Naive B cell (primary cell): Measurements from ENCODE around the gene CLCN3. TPM values are rescaled to one million over a fixed set of nuclear protein-coding genes. Genes with fewer than 3 reads are reported as not detected.

Source experiments
- ATAC-seq, 2 donors: fragments of 150-1000 bp; cut with Tn5 transposase; 2 replicates each; pipeline ENCODE4 v1.10.0; 2021; ENCODE audit warnings: low read depth in 2 of 2, mild to moderate bottlenecking in 2 of 2, moderate library complexity in 2 of 2
- DNase-seq: peaks from one replicate; pipeline ENCODE4 v3.0.0; 2022
- H3K27ac Mint-ChIP-seq, 6 donors: one replicate each; pipeline ENCODE4 v1.8.0; 2020 to 2022; ENCODE audit warnings: mild to moderate bottlenecking in 6 of 6, mixed read lengths in 6 of 6, moderate library complexity in 5 of 6, inconsistent platforms in 2 of 6
- H3K27me3 Mint-ChIP-seq, 3 donors: one replicate each; pipeline ENCODE4 v1.8.0; 2021 to 2022; ENCODE audit warnings: mixed read lengths in 3 of 3, mild to moderate bottlenecking in 1 of 3
- H3K36me3 Mint-ChIP-seq, 2 donors: one replicate each; pipeline ENCODE4 v1.8.0; 2020 to 2022; ENCODE audit warnings: mixed read lengths in 2 of 2, inconsistent platforms in 1 of 2, mild to moderate bottlenecking in 1 of 2
- H3K4me1 Mint-ChIP-seq, 3 donors: one replicate each; pipeline ENCODE4 v1.8.0; 2020 to 2022; ENCODE audit warnings: mixed read lengths in 3 of 3, inconsistent platforms in 1 of 3, mild to moderate bottlenecking in 1 of 3, moderate library complexity in 1 of 3
- H3K4me3 Mint-ChIP-seq, 8 donors: one replicate each; pipeline ENCODE4 v1.8.0; 2020 to 2022; ENCODE audit warnings: mild to moderate bottlenecking in 8 of 8, mixed read lengths in 8 of 8, moderate library complexity in 8 of 8, inconsistent platforms in 2 of 8
- H3K9me3 Mint-ChIP-seq, 7 donors: one replicate each; pipeline ENCODE4 v1.8.0; 2020 to 2022; ENCODE audit warnings: mixed read lengths in 7 of 7, mild to moderate bottlenecking in 5 of 7, inconsistent platforms in 2 of 7, moderate library complexity in 1 of 7
- polyA plus RNA-seq, 6 donors: library from polyadenylated mRNA; unstranded; fragments of 300-500 nt; fragmentation: Illumina TruSeq; gene quantifications; one replicate each; pipeline ENCODE4 v1.2.3, GENCODE V29; 2021; ENCODE audit warnings: low read depth in 6 of 6

The CLCN3 gene
- polyA plus RNA-seq, 6 donors from 2014 or later, result 6.4 to 12.3 (median 10.0) TPM

- Mint-ChIP-seq H3K36me3 (peaks cover 0 to 8% of the 10 kb centered on the region in 2 donors), H3K4me1 (peaks cover 6 to 12% (median 9%) of the 10 kb centered on the region in 3 donors), H3K27me3 (no peaks in the 10 kb centered on the region), H3K9me3 (no peaks in the 10 kb centered on the region), H3K27ac (peak overlapping the region in 1 of 6 donors; percentile 59), H3K4me3 (no peak overlapping the region)
- DNase-seq (no peak), ATAC-seq (no peak)
Observed at GRCh38 chr4:169650227-169650936, 30.0 kb downstream of the CLCN3 start.

GRCh38 chr4:169652535-169652934 is 32.2 kb downstream of the CLCN3 start:
- H3K4me1 Mint-ChIP-seq, result peaks cover 6 to 12% (median 12%) of the 10 kb centered on the region in 3 donors
- peak overlapping the region in 1 of 6 donors; percentile 8 for H3K27ac Mint-ChIP-seq
- no peaks in the 10 kb centered on the region for H3K27me3 Mint-ChIP-seq
- H3K9me3 Mint-ChIP-seq, result no peaks in the 10 kb centered on the region
- ATAC-seq (no peak), DNase-seq (no peak)
- H3K36me3 Mint-ChIP-seq, result peaks cover 0 to 8% of the 10 kb centered on the region in 2 donors
- no peak overlapping the region for H3K4me3 Mint-ChIP-seq

GRCh38 chr4:169655401-169655800 is 35.0 kb downstream of the CLCN3 start:
- no peak for ATAC-seq
- peaks cover 0 to 8% of the 10 kb centered on the region in 2 donors for H3K36me3 Mint-ChIP-seq
- no peaks in the 10 kb centered on the region for H3K9me3 Mint-ChIP-seq
- H3K27me3 Mint-ChIP-seq, result no peaks in the 10 kb centered on the region
- DNase-seq, result no peak
- peaks cover 8 to 18% (median 10%) of the 10 kb centered on the region in 3 donors for H3K4me1 Mint-ChIP-seq
- no peak overlapping the region for H3K27ac Mint-ChIP-seq
- H3K4me3 Mint-ChIP-seq, result no peak overlapping the region

GRCh38 chr4:169657470-169658107 is 37.2 kb downstream of the CLCN3 start:
- ATAC-seq (no peak), DNase-seq (no peak)
- peaks cover 8 to 13% (median 13%) of the 10 kb centered on the region in 3 donors for H3K4me1 Mint-ChIP-seq
- no peaks in the 10 kb centered on the region for H3K27me3 Mint-ChIP-seq
- peak overlapping the region in 4 of 6 donors; percentile 30 to 64 (median 45) for H3K27ac Mint-ChIP-seq
- peaks cover 0 to 8% of the 10 kb centered on the region in 2 donors for H3K36me3 Mint-ChIP-seq
- H3K9me3 Mint-ChIP-seq, result no peaks in the 10 kb centered on the region
- no peak overlapping the region for H3K4me3 Mint-ChIP-seq

GRCh38 chr4:169658196-169658595 is 37.8 kb downstream of the CLCN3 start:
- Mint-ChIP-seq H3K27ac (peak overlapping the region in 3 of 6 donors; percentile 33 to 96 (median 61)), H3K27me3 (no peaks in the 10 kb centered on the region), H3K4me1 (peaks cover 8 to 13% (median 13%) of the 10 kb centered on the region in 3 donors), H3K9me3 (no peaks in the 10 kb centered on the region), H3K4me3 (no peak overlapping the region), H3K36me3 (peaks cover 0 to 8% of the 10 kb centered on the region in 2 donors)
- no peak for DNase-seq
- no peak for ATAC-seq

GRCh38 chr4:169658975-169659715 is 38.8 kb downstream of the CLCN3 start:
- peaks cover 0 to 4% of the 10 kb centered on the region in 2 donors for H3K36me3 Mint-ChIP-seq
- H3K4me1 Mint-ChIP-seq, result peaks cover 5 to 14% (median 11%) of the 10 kb centered on the region in 3 donors
- H3K9me3 Mint-ChIP-seq, result no peaks in the 10 kb centered on the region
- H3K27me3 Mint-ChIP-seq, result no peaks in the 10 kb centered on the region
- no peak overlapping the region for H3K4me3 Mint-ChIP-seq
- ATAC-seq, result no peak
- no peak for DNase-seq
- peak overlapping the region in 5 of 6 donors; percentile 69 to 99 (median 95) for H3K27ac Mint-ChIP-seq

GRCh38 chr4:169659716-169660670 is 39.6 kb downstream of the CLCN3 start:
- H3K4me3 Mint-ChIP-seq, result peak overlapping the region; percentile 76 to 92 (median 88)
- DNase-seq (peak; percentile 80), ATAC-seq (peak; percentile 91 to 92)
- H3K27me3 Mint-ChIP-seq, result no peaks in the 10 kb centered on the region
- peaks cover 3 to 11% (median 9%) of the 10 kb centered on the region in 3 donors for H3K4me1 Mint-ChIP-seq
- no peaks in the 10 kb centered on the region for H3K9me3 Mint-ChIP-seq
- H3K27ac Mint-ChIP-seq, result peak overlapping the region; percentile 91 to 99 (median 96)
- no peaks in the 10 kb centered on the region for H3K36me3 Mint-ChIP-seq

- DNase-seq, result no peak
Observed at GRCh38 chr4:169660929-169661328, 40.6 kb downstream of the CLCN3 start.

GRCh38 chr4:169661761-169662160 is 41.4 kb downstream of the CLCN3 start:
- Mint-ChIP-seq H3K9me3 (peaks cover 0 to 7% (median 0%) of the 10 kb centered on the region in 7 donors), H3K4me1 (peaks cover 0 to 15% (median 11%) of the 10 kb centered on the region in 3 donors), H3K27me3 (no peaks in the 10 kb centered on the region), H3K4me3 (peak overlapping the region in 2 of 8 donors; percentile 25 to 29), H3K36me3 (peaks cover 5 to 6% of the 10 kb centered on the region in 2 donors), H3K27ac (peak overlapping the region in 2 of 6 donors; percentile 27 to 96)
- ATAC-seq (no peak), DNase-seq (no peak)

More at GRCh38 chr4:169660929-169661328, 40.6 kb downstream of the CLCN3 start:
- no peaks in the 10 kb centered on the region for H3K9me3 Mint-ChIP-seq
- ATAC-seq, result no peak
- peak overlapping the region in 4 of 8 donors; percentile 56 to 88 (median 80) for H3K4me3 Mint-ChIP-seq
- peaks cover 3 to 15% (median 11%) of the 10 kb centered on the region in 3 donors for H3K4me1 Mint-ChIP-seq
- H3K36me3 Mint-ChIP-seq, result peaks cover under 1% of the 10 kb centered on the region in 2 donors
- no peaks in the 10 kb centered on the region for H3K27me3 Mint-ChIP-seq
- peak overlapping the region in 4 of 6 donors; percentile 62 to 99 (median 98) for H3K27ac Mint-ChIP-seq

GRCh38 chr4:169662206-169662605 is 41.8 kb downstream of the CLCN3 start:
- H3K4me1 Mint-ChIP-seq, result peaks cover 0 to 15% (median 11%) of the 10 kb centered on the region in 3 donors
- no peak for DNase-seq
- no peaks in the 10 kb centered on the region for H3K27me3 Mint-ChIP-seq
- H3K9me3 Mint-ChIP-seq, result peaks cover 0 to 9% (median 0%) of the 10 kb centered on the region in 7 donors
- H3K27ac Mint-ChIP-seq, result peak overlapping the region in 3 of 6 donors; percentile 71 to 96 (median 78)
- H3K4me3 Mint-ChIP-seq, result no peak overlapping the region
- peaks cover 5 to 6% of the 10 kb centered on the region in 2 donors for H3K36me3 Mint-ChIP-seq
- no peak for ATAC-seq

- Mint-ChIP-seq H3K27ac (no peak overlapping the region), H3K4me3 (no peak overlapping the region), H3K36me3 (peaks cover 5 to 6% of the 10 kb centered on the region in 2 donors), H3K9me3 (peaks cover 0 to 9% (median 3%) of the 10 kb centered on the region in 7 donors), H3K27me3 (no peaks in the 10 kb centered on the region), H3K4me1 (peaks cover 0 to 15% (median 11%) of the 10 kb centered on the region in 3 donors)
- DNase-seq (no peak), ATAC-seq (no peak)
Observed at GRCh38 chr4:169663402-169663801, 43.0 kb downstream of the CLCN3 start.

GRCh38 chr4:169663831-169664230 is 43.5 kb downstream of the CLCN3 start:
- Mint-ChIP-seq H3K9me3 (peaks cover 0 to 9% (median 3%) of the 10 kb centered on the region in 7 donors), H3K27ac (peak overlapping the region in 2 of 6 donors; percentile 4 to 48), H3K36me3 (peaks cover 5 to 6% of the 10 kb centered on the region in 2 donors), H3K27me3 (no peaks in the 10 kb centered on the region), H3K4me3 (no peak overlapping the region), H3K4me1 (peaks cover 0 to 15% (median 11%) of the 10 kb centered on the region in 3 donors)
- no peak for ATAC-seq
- no peak for DNase-seq
